Progenitor cell of endocrine pancreas (in vitro differentiated cells): ENCODE data around the gene SEC63. TPM values are rescaled to one million over a fixed set of nuclear protein-coding genes. Genes with fewer than 3 reads are reported as not detected.
"Not testable (repeated sequence)": the region's sequence is repeated elsewhere in the genome, so short reads cannot be mapped to it uniquely, and the experiment has no call there.

Experiments used
- DNase-seq: peaks from one replicate; pipeline ENCODE4 v3.0.0; 2021; ENCODE audit warnings: low spot score; ENCODE audit not compliant: unreplicated experiment
- H3K27ac Mint-ChIP-seq: 2 replicates; pipeline ENCODE4 v1.8.0; 2021; ENCODE audit warnings: mild to moderate bottlenecking, moderate library complexity, mixed read lengths
- H3K27me3 Mint-ChIP-seq: 2 replicates; pipeline ENCODE4 v1.8.0; 2021; ENCODE audit warnings: mixed read lengths
- H3K36me3 Mint-ChIP-seq: 2 replicates; pipeline ENCODE4 v1.8.0; 2022; ENCODE audit warnings: mixed read lengths; ENCODE audit not compliant: insufficient read depth
- H3K4me1 Mint-ChIP-seq: 2 replicates; pipeline ENCODE4 v1.8.0; 2021; ENCODE audit warnings: low read depth, mixed read lengths
- H3K4me3 Mint-ChIP-seq: 2 replicates; pipeline ENCODE4 v1.8.0; 2021; ENCODE audit warnings: low read depth, mild to moderate bottlenecking, moderate library complexity, mixed read lengths
- H3K9me3 Mint-ChIP-seq: 2 replicates; pipeline ENCODE4 v1.8.0; 2021; ENCODE audit warnings: low read depth, mixed read lengths
- CTCF ChIP-seq: fragments of 200-600 bp; sonication (generic); IDR thresholded peaks from one replicate; pipeline ENCODE4 v1.5.0; 2021; ENCODE audit warnings: antibody characterized with exemption, mild to moderate bottlenecking; ENCODE audit not compliant: unreplicated experiment
- total RNA-seq: library from RNA; stranded (reverse); gene quantifications from 2 replicates; pipeline ENCODE4 v1.2.1, GENCODE V29; 2021

The SEC63 gene
- total RNA-seq, 1 donor from 2014 or later, result 112 TPM

- H3K4me1 Mint-ChIP-seq, result peaks cover 14% of the 10 kb centered on the region
- DNase-seq, result no peak
- TF ChIP-seq CTCF, result no peak
- no peak overlapping the region for H3K27ac Mint-ChIP-seq
- no peaks in the 10 kb centered on the region for H3K9me3 Mint-ChIP-seq
- H3K4me3 Mint-ChIP-seq, result no peak overlapping the region
- no peaks in the 10 kb centered on the region for H3K27me3 Mint-ChIP-seq
- peaks cover 19% of the 10 kb centered on the region for H3K36me3 Mint-ChIP-seq
Measured at GRCh38 chr6:107879941-107880340, 78.1 kb downstream of the SEC63 start.

- Mint-ChIP-seq H3K4me3 (no peak overlapping the region), H3K4me1 (peaks cover 13% of the 10 kb centered on the region), H3K36me3 (peaks cover 23% of the 10 kb centered on the region), H3K27ac (no peak overlapping the region), H3K27me3 (no peaks in the 10 kb centered on the region), H3K9me3 (no peaks in the 10 kb centered on the region)
- no peak for DNase-seq
- no peak for TF ChIP-seq CTCF
Measured at GRCh38 chr6:107877968-107878367, 80.0 kb downstream of the SEC63 start.

- no peak overlapping the region for H3K4me3 Mint-ChIP-seq
- no peaks in the 10 kb centered on the region for H3K27me3 Mint-ChIP-seq
- peaks cover 6% of the 10 kb centered on the region for H3K4me1 Mint-ChIP-seq
- peaks cover 20% of the 10 kb centered on the region for H3K36me3 Mint-ChIP-seq
- no peaks in the 10 kb centered on the region for H3K9me3 Mint-ChIP-seq
- DNase-seq, result no peak
- no peak for TF ChIP-seq CTCF
- H3K27ac Mint-ChIP-seq, result no peak overlapping the region
Measured at GRCh38 chr6:107871976-107872375, 86.0 kb downstream of the SEC63 start.

- H3K4me3 Mint-ChIP-seq, H3K27ac Mint-ChIP-seq, H3K9me3 Mint-ChIP-seq, H3K27me3 Mint-ChIP-seq, H3K4me1 Mint-ChIP-seq, DNase-seq: not testable (repeated sequence)
- H3K36me3 Mint-ChIP-seq, result peaks cover 20% of the 10 kb centered on the region
Measured at GRCh38 chr6:107871512-107871911, 86.5 kb downstream of the SEC63 start.

- Mint-ChIP-seq H3K27ac (no peak overlapping the region), H3K4me1 (peaks cover 8% of the 10 kb centered on the region), H3K36me3 (peaks cover 19% of the 10 kb centered on the region), H3K27me3 (no peaks in the 10 kb centered on the region), H3K4me3 (no peak overlapping the region), H3K9me3 (no peaks in the 10 kb centered on the region)
- TF ChIP-seq CTCF, result no peak
- no peak for DNase-seq
Measured at GRCh38 chr6:107871016-107871415, 87.0 kb downstream of the SEC63 start.

- Mint-ChIP-seq H3K4me3 (no peak overlapping the region), H3K36me3 (peaks cover 16% of the 10 kb centered on the region), H3K27me3 (no peaks in the 10 kb centered on the region), H3K27ac (no peak overlapping the region), H3K4me1 (peaks cover 8% of the 10 kb centered on the region), H3K9me3 (no peaks in the 10 kb centered on the region)
- TF ChIP-seq CTCF, result no peak
- DNase-seq, result no peak
Measured at GRCh38 chr6:107870381-107870780, 87.6 kb downstream of the SEC63 start.
